GM21723 (cell line): Measurements from ENCODE around the gene PF4V1.

Experiments used
- ATAC-seq: cut with Tn5 transposase; IDR thresholded peaks from one replicate; pipeline ENCODE4 v1.9.1; 2021; ENCODE audit warnings: mild to moderate bottlenecking, moderate library complexity; ENCODE audit not compliant: unreplicated experiment

Gene PF4V1

DNA sequence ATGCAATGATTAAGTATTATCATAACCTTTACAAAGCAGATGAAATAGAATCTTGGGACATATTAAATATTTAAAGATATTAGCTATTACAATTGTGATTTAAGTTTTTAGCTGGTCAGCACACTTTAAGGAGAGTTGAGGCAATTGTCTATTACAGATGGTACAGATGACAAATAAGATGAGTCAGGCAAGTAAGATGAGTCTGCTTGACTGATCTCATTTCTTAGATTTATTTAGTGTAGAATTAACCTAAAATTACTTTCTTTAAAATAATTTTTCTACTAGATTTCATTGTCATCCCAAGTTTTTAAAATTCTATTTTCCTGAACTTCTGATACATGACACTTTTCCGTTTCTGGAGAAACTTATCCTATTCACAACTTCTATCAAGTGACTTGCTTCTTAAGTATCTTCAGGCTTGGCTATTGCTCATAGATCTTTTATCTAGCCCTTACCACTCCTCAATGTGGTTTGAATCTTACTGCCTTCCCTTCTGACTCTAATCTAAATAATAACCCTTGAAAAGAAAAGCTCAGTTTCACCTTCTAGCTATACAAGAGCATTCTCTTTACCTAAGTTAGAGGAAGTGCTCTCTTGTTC is 49.0 kb downstream of the PF4V1 start:
- ATAC-seq: no peak

DNA sequence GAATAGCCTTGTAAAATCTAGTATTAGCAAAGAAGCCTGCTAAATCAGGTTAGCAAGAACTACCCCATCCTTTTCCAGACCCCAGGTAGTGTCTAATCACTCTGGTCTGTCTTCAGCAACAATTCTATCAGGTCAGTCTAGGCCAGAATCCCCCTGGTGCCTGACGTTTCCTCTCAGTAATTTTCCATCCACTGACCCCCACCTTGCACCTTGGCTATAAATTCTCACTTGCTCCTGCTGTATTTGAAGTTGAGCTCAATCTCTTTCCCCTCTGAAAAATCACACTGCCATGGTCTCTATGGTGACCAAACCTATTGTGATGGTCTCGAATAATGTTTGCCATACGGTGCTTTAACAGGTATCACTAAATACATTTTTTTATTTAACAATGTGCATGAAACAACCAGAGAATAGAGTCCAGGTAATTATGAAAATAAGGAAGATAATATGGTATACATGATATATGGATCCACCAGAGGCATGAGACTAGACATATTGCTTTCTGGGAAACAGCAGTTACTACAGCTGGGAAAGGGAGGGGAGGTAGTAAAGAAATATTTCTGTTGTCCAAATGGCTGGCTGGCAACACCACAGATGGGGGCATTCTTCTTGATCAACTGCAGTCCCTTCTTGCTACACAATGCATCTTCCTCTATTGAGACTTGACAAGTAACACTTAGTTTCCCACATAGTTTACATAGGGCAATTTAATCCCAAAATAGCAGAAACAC is 49.9 kb downstream of the PF4V1 start:
- ATAC-seq: no peak
